HL-60 (cell line): Measurements from ENCODE around the gene TMEM108.

Source experiments
- DNase-seq, 2 experiments: peaks; one replicate each; pipeline ENCODE4 v3.0.0-alpha.2; 2010 to 2020; ENCODE audit warnings: low read depth in 1 of 2, low spot score in 1 of 2
- H3K27ac ChIP-seq: fragments of 250-450 bp; sonication (Bioruptor Pico); replicated peaks from 2 replicates; pipeline ENCODE4 v1.5.1; 2020; ENCODE audit warnings: mild to moderate bottlenecking, moderate library complexity
- H3K27me3 ChIP-seq: fragments of 250-450 bp; sonication (Bioruptor Pico); 2 replicates; pipeline ENCODE4 v1.5.1; 2021; ENCODE audit warnings: mild to moderate bottlenecking, moderate library complexity; ENCODE audit not compliant: insufficient read depth, poor library complexity, severe bottlenecking
- H3K4me3 ChIP-seq: replicated peaks from 2 replicates; pipeline ENCODE4 v1.5.1; 2011; ENCODE audit warnings: mild to moderate bottlenecking, control low read depth, low read length; ENCODE audit not compliant: insufficient read depth
- CTCF ChIP-seq: IDR thresholded peaks from one replicate; pipeline ENCODE4 v1.5.1; 2011; ENCODE audit warnings: low read length, control low read depth, inconsistent platforms; ENCODE audit not compliant: insufficient read depth
- GABPA ChIP-seq: IDR thresholded peaks from 2 replicates; pipeline ENCODE4 v1.6.1; 2012; ENCODE audit warnings: low read depth
- POLR2AphosphoS5 ChIP-seq: IDR thresholded peaks from 2 replicates; pipeline ENCODE4 v1.6.1; 2012; ENCODE audit warnings: low read depth
- REST ChIP-seq: IDR thresholded peaks from 2 replicates; pipeline ENCODE4 v1.6.1; 2012; ENCODE audit warnings: low read depth; ENCODE audit not compliant: insufficient replicate concordance
- SPI1 ChIP-seq: IDR thresholded peaks from 2 replicates; pipeline ENCODE4 v1.6.1; 2012; ENCODE audit warnings: low read depth, mild to moderate bottlenecking, borderline replicate concordance

Gene TMEM108

GRCh38 chr3:133167340-133168024 lies 129.3 kb downstream of the TMEM108 start:
- no peak for DNase-seq
- no peak overlapping the region for H3K4me3 ChIP-seq
- no peaks in the 10 kb centered on the region for H3K27me3 ChIP-seq
- TF ChIP-seq GABPA (no peak), REST (no peak), SPI1 (no peak), CTCF (no peak), POLR2AphosphoS5 (no peak)
- H3K27ac ChIP-seq: no peak overlapping the region

GRCh38 chr3:133168025-133168401 lies 129.8 kb downstream of the TMEM108 start:
- Histone ChIP-seq H3K4me3 (no peak overlapping the region), H3K27me3 (no peaks in the 10 kb centered on the region), H3K27ac (no peak overlapping the region)
- DNase-seq: no peak
- TF ChIP-seq CTCF: no peak
- TF ChIP-seq GABPA: no peak
- TF ChIP-seq REST: no peak
- TF ChIP-seq SPI1: no peak
- TF ChIP-seq POLR2AphosphoS5: no peak

- no peak overlapping the region for H3K27ac ChIP-seq
- no peak for TF ChIP-seq GABPA
- no peak for TF ChIP-seq CTCF
- no peak for TF ChIP-seq SPI1
- TF ChIP-seq REST: no peak
- TF ChIP-seq POLR2AphosphoS5: no peak
- H3K27me3 ChIP-seq: no peaks in the 10 kb centered on the region
- DNase-seq: no peak
- no peak overlapping the region for H3K4me3 ChIP-seq
These were observed 131.3 kb downstream of the TMEM108 start for GRCh38 chr3:133169331-133170068.
